DOHH2 (cell line): Measurements from ENCODE around the gene SAXO2.
"Not testable (repeated sequence)": the region's sequence is repeated elsewhere in the genome, so short reads cannot be mapped to it uniquely, and the experiment has no call there.

Experiments used
- EZH2phosphoT487 ChIP-seq: fragments of 200-600 bp; sonication (generic); IDR thresholded peaks from 2 replicates; pipeline ENCODE4 v1.6.1; 2017; ENCODE audit warnings: borderline replicate concordance, mild to moderate bottlenecking, antibody characterized with exemption, low read length, moderate library complexity, mixed read lengths
- TF ChIP-seq, protein P1 (sequence below): fragments of 200-600 bp; sonication (generic); IDR thresholded peaks from one replicate; pipeline ENCODE4 v1.5.1; 2014; ENCODE audit warnings: antibody characterized with exemption, mild to moderate bottlenecking, low read depth, low read length; ENCODE audit not compliant: poor library complexity, severe bottlenecking

DNA sequence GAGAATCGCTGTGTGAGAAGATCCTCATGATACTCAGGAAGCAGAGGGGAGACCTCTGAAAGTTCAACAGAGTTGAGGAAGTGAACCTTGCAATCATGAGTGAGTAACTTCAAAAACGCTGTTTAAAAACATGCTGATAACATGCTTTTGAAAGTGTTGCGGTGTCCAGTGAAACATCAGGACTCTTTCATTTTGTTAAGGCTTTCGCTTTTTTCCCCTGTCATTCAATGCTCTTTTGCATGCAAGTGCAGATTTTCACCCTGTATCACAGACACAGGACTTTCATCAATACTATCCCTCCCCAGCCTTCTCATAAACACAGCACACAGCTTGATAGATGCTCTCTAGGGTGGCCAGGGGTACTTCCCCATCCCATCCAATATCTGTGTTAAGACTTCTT lies 23.9 kb downstream of the SAXO2 start:
- TF ChIP-seq, protein P1, sequence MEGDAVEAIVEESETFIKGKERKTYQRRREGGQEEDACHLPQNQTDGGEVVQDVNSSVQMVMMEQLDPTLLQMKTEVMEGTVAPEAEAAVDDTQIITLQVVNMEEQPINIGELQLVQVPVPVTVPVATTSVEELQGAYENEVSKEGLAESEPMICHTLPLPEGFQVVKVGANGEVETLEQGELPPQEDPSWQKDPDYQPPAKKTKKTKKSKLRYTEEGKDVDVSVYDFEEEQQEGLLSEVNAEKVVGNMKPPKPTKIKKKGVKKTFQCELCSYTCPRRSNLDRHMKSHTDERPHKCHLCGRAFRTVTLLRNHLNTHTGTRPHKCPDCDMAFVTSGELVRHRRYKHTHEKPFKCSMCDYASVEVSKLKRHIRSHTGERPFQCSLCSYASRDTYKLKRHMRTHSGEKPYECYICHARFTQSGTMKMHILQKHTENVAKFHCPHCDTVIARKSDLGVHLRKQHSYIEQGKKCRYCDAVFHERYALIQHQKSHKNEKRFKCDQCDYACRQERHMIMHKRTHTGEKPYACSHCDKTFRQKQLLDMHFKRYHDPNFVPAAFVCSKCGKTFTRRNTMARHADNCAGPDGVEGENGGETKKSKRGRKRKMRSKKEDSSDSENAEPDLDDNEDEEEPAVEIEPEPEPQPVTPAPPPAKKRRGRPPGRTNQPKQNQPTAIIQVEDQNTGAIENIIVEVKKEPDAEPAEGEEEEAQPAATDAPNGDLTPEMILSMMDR, result not testable (repeated sequence)
- TF ChIP-seq EZH2phosphoT487, result not testable (repeated sequence)
